Measurements from ENCODE around the gene NINJ1.

DNA sequence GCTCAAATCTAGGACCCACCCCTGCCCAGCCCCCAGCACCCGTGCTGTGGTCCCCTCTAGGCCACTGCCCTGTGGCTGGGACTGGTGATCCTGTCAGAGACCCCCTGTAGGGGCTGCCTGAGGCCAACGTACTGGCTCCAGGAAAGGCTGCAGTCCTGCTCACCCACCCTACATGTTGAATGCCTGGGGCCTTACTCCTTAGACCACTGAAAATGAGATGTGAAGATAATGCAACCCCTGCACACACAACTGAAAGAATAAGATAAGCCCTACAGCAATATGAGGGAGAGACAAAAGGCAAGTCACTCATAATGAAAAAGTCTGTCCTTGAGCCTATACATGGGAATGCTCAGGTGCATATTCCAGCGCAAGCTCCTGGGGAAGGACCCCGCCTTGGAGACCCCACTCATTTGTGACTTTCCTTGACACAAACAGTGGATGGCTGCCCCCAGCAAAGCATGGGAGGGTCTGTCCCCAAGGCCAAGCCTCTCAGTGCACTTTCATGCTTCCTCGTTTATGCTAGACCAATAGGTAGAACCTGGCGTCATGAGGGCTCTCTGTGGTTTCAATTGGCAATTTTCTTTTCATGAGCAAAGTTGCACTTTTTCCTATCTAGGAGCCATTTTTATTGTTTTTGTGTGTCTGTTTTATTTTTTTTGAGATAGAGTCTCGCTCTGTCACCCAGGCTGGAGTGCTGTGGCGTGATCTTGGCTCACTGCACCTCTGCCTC lies 37.4 kb upstream of the NINJ1 start:
- TF ChIP-seq, protein P1, sequence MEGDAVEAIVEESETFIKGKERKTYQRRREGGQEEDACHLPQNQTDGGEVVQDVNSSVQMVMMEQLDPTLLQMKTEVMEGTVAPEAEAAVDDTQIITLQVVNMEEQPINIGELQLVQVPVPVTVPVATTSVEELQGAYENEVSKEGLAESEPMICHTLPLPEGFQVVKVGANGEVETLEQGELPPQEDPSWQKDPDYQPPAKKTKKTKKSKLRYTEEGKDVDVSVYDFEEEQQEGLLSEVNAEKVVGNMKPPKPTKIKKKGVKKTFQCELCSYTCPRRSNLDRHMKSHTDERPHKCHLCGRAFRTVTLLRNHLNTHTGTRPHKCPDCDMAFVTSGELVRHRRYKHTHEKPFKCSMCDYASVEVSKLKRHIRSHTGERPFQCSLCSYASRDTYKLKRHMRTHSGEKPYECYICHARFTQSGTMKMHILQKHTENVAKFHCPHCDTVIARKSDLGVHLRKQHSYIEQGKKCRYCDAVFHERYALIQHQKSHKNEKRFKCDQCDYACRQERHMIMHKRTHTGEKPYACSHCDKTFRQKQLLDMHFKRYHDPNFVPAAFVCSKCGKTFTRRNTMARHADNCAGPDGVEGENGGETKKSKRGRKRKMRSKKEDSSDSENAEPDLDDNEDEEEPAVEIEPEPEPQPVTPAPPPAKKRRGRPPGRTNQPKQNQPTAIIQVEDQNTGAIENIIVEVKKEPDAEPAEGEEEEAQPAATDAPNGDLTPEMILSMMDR (IDR thresholded peaks at IDR 0.05) = no peak
- TF ChIP-seq POLR2A (IDR thresholded peaks at IDR 0.05) = no peak
- TF ChIP-seq POLR2AphosphoS5 (IDR thresholded peaks at IDR 0.05) = no peak
- TF ChIP-seq EP300 (IDR thresholded peaks at IDR 0.05) = no peak
